Stimulated activated CD4-positive, alpha-beta T cell treated with anti-CD3 and anti-CD28 coated beads, Interleukin-2, amount 100 ng/mL, for 4 hours (primary cell): ENCODE results near the gene CDK5.
"Not testable (repeated sequence)": the region's sequence is repeated elsewhere in the genome, so short reads cannot be mapped to it uniquely, and the experiment has no call there.

Experiments
- DNase-seq: peaks from one replicate; pipeline ENCODE4 v3.0.0-alpha.2; 2020; ENCODE audit warnings: low read depth

CDK5 gene

GRCh38 chr7:151033864-151034249 is 23.8 kb downstream of the CDK5 start:
- DNase-seq = no peak

GRCh38 chr7:151032936-151033863 is 24.5 kb downstream of the CDK5 start:
- DNase-seq = no peak

GRCh38 chr7:151031011-151031410 is 26.7 kb downstream of the CDK5 start:
- no peak for DNase-seq

GRCh38 chr7:151028948-151029501 is 28.7 kb downstream of the CDK5 start:
- DNase-seq = no peak

- peak; percentile 98 for DNase-seq
Measured at GRCh38 chr7:151028131-151028947, 29.4 kb downstream of the CDK5 start, which contains the start of gene ABCB8. Gene ABCB8, plus strand, starts transcription at chr7:151028450. Its CDS starts 66 bp downstream, at chr7:151028516.

GRCh38 chr7:151027728-151028130 is 30.0 kb downstream of the CDK5 start:
- DNase-seq = peak; percentile 61

GRCh38 chr7:151026771-151027727 is 30.6 kb downstream of the CDK5 start:
- DNase-seq = not testable (repeated sequence)

- DNase-seq = no peak
Measured at GRCh38 chr7:151025924-151026671, 31.6 kb downstream of the CDK5 start.

GRCh38 chr7:151024435-151025056 is 33.2 kb downstream of the CDK5 start, which contains the start of gene ATG9B:
Gene ATG9B, minus strand, starts transcription at chr7:151024494. Its CDS starts 71 bp downstream, at chr7:151024423.
- no peak for DNase-seq

- no peak for DNase-seq
Measured at GRCh38 chr7:151023232-151023631, 34.5 kb downstream of the CDK5 start.

- DNase-seq = no peak
Measured at GRCh38 chr7:151020231-151020630, 37.5 kb downstream of the CDK5 start.

- no peak for DNase-seq
Measured at GRCh38 chr7:151019130-151019447, 38.6 kb downstream of the CDK5 start.

GRCh38 chr7:151018421-151019129 is 39.1 kb downstream of the CDK5 start:
- DNase-seq = no peak

GRCh38 chr7:151017953-151018420 is 39.7 kb downstream of the CDK5 start:
- DNase-seq = peak; percentile 78

GRCh38 chr7:151017370-151017952 is 40.2 kb downstream of the CDK5 start:
- DNase-seq = no peak

GRCh38 chr7:151016942-151017341 is 40.8 kb downstream of the CDK5 start:
- no peak for DNase-seq

GRCh38 chr7:151016505-151016904 is 41.2 kb downstream of the CDK5 start:
- DNase-seq = no peak

GRCh38 chr7:151015967-151016366 is 41.7 kb downstream of the CDK5 start:
- DNase-seq = no peak

- DNase-seq = no peak
Measured at GRCh38 chr7:151014950-151015349, 42.7 kb downstream of the CDK5 start.
